Stimulated activated CD8-positive, alpha-beta memory T cell treated with anti-CD3 and anti-CD28 coated beads, Interleukin-4, amount 100 ng/mL, for 1 hour (primary cell): ENCODE results near the gene SAMD1.
A peak's percentile ranks its signal among the peaks of the same experiment; 100 is the strongest.
"Not testable (repeated sequence)": the region's sequence is repeated elsewhere in the genome, so short reads cannot be mapped to it uniquely, and the experiment has no call there.

Experiments
- DNase-seq, 2 donors: peaks; one replicate each; pipeline ENCODE4 v3.0.0-alpha.2; 2020; ENCODE audit warnings: low read depth in 2 of 2, low spot score in 1 of 2

The SAMD1 gene

DNA sequence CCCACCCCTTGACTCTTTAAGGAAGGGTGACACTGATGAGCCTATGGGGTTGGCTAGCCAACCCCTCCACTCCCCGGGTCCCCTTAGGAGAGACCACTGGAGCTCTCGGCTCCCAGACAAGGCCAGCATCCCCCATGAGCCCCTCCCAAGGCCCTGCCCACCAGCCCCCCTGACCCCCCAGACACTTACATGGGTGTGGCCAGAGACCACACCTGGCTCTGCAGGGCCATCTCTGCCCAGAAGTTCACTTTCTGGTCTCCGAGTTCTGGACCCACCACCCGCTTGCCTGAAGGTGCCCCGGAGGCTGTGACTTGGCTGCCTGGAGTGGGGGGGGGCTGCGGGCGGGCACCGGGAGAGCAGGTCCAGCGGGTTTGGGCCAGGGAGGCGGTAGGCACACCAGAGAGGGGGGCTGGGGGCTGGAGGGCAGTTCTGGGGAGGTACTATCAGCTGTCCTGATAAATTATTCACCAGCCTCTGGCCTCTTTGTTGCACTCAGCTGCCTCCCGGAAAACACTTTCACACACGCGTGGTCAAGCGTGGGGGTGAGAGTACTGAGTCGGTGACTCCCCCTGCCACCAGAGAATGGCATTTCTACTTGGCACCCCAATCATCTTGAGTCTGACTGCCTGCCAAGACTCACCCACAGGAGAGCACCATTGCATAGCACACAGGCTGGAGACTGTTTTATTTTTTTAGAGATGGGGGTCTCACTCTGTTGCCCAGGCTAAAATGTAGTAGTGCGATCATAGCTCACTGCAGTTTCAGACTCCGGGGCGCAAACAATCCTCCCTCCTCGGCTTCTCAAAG lies 28.6 kb downstream of the SAMD1 start, which contains the start of gene PALM3:
Gene PALM3 (minus strand): TSS at position 326 of the 807 bp plus-strand sequence. CDS start 96 bp downstream, at position 230.
- DNase-seq = no peak

DNA sequence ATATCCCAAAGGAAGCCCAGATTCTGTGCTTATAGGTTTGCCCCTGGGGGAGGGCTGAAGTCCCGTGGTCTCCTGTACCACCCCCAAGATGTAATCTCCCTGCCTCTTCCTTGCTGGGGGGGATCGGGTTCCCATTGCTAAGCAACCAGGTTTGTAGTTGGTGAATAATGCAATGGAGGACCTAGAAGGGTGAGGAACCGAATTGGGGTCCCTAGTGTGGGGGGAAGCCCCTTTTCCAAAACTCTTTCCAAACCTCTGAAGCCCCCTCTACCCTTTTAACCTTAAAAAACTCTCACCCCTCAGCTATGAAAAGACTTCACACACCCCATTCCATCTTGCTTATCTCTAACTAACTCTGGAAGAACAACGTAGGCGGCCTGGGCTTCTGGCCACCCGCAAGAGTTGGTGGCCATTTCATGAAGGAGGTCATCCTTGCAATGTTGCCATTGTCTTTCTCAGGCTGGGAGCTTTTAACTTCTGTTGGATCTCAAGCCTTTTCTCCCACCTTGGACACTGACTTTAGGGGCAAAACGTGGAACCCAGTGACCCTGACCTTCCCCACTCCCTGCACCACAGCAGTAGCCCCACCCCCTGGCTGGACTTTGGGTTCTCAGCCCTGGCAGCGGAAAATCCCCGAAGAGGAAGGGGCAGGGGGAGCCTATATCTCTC lies 29.3 kb downstream of the SAMD1 start:
- no peak for DNase-seq

DNA sequence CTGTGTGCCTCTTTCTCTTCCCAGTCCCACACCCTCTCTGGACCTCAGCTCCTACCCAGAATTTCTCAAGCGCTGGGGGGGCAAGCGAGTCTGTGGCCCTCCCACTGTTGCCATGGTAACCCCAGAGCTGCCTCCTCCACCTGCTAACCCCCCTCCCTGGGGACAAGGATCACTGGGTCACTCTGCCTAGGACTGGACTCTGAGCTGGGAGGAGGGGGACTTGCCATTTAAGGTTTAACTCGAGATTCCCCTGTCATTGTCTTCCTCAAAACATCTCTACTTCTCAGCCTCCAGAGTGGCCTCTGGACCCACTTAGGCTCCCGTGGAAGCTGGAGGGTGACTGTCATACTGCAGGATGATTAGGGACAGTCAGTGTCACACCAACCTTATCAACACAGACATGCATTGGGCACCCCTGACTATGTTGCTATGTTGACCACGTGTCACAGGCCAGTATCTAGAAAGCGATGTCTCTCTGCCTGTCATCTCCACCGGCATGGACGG lies 30.8 kb downstream of the SAMD1 start:
- no peak for DNase-seq

DNA sequence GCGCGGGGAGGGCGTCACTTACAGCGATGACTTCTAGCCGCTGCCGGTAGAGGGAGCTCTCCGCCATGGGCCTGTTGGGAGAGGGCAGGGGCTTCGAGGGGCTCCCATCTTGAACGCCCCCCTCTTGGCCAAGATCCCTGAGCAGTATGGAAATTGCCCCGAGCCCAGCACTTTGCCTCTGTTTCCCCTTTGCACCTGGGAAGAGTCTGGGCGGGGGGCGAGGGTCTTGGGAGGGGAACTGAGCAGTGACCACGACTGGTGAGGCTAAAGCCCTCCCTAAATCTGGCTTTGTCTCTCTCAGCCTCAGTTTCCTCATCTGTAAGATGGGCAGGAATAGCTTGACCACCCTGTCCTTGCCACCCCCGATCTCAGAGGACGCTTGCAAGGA lies 31.5 kb downstream of the SAMD1 start:
- no peak for DNase-seq

DNA sequence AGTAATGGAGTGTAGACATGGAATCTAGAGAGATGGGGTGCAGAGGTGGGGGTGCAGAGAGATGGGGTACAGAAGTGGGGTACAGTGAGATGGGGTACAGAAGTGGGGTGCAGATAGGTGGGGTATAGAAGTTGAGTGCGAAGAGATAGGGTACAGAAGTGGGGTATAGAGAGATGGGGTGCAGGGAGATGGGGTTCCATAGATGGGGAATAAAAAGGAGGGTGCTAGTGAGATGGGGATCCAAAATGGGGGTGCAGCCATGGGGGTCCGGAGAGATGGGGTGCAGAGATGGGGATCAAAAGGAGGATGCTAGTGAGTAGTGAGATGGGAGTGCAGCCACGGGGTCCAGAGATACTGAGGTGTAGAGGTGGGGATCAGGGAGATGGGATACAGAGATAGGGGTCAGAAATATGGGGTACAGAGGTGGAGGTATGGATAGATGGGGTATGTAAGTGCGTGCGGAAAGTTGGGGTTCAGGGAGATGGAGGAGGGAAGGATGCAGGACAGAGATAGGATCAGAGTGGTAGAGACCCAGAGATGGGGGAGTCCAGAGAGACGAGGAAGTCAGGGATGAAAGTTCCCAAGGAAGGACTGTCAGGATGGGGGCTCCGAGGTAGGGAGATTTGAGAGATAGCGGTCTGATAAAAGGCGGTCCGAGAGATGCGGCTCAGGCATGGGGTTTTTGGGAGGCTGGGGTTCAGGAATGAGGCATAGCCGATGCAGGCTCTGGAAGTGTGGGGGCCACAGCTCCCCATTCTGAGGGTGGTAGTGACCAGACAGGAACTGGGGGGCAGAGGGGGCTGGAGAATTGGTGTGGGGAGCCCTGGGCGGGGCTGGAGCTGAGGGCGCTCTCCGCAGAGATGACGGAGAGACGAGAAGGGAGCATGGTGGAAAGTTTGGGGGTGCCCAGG lies 32.1 kb downstream of the SAMD1 start:
- DNase-seq = no peak

DNA sequence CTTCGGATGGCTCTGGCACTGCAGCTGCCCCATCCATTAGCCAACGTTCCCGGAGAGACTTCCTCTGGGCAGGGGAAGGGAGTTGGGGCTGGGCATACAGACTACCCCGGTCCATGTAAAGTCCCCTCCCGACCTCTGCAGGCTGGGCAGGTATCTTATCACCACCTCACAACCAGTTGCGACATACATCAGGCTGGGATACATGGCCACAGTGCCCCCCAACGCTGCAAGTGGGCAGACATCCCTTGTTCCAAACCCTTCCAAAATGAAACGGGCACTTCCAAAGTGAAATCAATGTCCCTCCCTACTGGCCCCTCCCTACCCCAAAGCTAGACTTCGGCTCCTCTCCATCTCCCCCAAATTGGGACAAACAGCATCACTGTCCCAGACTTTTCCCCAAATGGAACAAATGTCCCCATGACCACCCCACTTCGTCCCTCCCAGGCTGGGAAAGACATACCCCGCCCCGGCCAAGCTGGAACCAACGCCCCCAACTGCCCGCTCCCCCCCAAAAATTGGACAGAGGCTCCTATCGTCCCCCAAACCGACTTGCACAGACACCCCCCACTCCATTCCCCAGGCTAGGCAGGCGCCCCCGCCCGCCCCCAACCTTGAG lies 33.7 kb downstream of the SAMD1 start:
- no peak for DNase-seq

DNA sequence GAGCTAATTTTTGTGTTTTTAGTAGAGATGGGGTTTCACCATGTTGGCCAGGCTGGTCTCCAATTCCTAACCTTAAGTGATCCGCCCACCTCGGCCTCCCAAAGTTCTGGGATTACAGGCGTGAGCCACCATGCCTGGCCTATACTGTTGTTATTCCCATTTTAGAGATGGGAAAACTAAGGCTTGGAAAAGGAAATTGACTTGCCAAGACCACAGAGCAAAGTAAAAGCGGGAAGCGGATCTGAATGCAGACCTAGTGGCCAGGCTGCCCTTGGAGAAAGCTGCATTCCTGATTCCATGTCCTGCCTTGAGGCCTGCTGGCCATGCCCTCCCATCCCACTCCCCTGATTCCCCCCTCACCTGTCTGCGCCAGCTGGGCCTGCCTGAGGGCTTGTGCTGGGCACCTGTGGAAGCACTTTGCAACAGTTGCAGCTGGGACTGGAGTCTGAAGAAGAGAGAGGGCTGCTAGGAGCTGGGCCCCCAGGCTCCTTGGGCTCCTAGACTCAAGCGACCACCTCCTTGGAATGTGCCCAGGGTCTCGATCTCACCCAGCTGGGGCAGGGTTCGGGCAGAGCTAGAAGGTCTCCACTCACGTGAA lies 34.4 kb downstream of the SAMD1 start:
- DNase-seq = no peak

DNA sequence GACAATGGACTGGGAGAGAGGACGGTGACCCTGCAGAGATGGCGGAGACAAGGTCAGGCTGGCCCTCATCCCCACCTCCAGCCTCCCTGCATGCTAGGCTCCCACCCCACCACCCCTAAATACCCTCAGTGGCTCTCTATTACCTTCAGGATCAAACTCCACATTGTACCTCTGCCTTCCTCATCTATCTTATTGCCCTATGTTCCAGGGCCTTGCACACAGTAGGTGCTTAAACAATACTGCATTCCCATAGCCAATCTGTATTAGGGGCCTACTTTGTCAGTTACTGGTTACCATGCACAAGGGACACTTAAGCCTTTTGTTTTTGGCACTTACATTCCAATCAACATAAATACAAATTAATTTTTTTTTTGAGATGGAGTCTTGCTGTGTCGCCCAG lies 35.2 kb downstream of the SAMD1 start:
- no peak for DNase-seq

DNA sequence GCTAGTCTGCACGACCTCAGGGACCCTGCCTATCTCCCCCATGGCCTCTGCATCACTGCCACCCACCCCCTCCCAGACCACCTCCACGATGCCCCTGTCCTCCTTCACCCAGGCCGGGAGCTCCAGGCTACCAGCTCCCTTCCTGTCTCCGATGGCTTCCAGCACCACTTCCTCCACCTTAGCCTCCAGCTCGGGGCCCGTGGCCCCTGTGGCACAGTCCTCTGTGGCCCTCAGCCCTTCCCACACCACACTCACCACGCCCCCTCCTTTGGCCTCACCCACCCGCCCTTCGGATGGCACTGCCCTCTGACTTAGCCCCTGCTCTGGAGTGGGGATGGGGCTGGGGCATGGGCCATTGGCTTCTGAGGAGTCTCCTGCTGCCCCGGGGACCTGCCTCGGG lies 35.8 kb downstream of the SAMD1 start:
- DNase-seq = no peak

DNA sequence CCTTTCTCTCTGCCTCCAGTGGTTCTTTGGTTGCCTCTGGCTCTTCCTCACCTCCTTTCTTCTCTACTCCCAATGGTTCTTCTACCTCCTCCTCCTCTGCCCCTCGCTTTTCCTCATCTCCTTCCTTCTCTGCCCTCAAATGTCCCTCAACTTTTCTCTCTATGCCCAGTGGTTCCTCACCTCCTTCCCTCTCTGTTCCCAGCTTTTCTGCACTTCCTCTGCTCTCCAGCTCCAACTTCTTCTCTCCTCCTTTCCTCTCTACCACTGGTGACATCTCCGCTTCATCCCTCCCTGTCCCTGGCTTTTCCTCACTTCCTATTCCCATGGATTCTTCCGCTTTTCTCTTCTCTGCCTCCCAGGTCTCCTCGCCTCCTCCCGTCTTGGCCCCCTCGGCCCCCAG lies 36.5 kb downstream of the SAMD1 start:
- DNase-seq = no peak

DNA sequence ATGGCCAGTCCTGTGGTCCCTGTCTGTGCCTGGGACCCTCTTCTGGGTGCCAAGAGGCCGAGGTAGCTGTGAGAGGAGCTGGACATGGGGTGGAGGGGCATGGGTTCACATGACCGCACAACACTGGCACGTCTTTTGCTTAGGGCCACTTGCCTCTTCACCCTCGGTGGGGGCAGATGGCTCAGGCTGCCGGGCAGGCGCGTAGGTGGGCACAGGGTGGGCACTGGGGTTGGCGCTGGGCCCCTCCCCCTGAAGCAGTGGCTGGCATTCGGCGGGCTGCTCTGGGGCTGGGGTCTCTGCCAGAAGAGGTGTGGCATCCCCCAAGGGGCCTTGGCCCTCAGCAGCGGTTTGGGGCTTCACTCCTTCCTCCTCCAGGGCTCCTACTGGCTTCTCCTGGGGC lies 37.1 kb downstream of the SAMD1 start:
- DNase-seq = no peak

DNA sequence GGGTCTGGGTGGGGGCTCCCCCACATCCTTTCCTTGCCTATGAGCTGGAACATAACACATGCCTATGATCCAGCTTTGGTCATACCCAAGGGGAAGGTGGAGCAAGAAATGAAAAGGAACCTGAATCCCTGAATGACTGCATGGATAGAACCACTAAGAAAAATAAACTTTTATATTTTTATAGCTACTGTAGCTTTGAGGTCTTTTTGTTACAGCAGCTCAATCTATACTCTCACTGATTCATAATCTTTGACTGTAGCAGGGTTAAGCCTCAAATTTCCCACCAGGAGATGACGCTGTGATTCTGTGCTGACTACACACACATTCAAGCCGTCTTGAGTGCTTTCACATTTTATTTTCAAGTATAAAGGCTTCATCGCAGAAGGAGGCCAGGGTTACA lies 37.5 kb downstream of the SAMD1 start:
- no peak for DNase-seq

DNA sequence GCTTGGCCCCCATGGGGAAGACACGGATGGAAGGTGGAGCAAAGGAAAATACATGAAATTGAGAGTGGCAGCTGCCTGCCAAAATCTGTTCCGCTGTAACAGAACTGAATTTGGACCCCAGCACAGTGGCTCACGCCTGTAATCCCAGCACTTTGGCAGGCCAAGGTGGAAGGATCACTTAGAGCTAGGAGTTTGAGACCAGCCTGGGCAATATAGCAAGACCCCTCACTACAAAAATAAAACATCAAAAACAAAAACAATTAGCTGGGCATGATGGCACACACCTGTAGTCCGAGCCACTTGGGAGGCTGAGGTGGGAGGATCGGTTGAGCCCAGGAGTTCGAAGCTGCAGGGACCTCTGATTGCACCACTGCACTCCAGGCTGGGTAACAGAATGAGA lies 38.1 kb downstream of the SAMD1 start:
- DNase-seq = no peak

DNA sequence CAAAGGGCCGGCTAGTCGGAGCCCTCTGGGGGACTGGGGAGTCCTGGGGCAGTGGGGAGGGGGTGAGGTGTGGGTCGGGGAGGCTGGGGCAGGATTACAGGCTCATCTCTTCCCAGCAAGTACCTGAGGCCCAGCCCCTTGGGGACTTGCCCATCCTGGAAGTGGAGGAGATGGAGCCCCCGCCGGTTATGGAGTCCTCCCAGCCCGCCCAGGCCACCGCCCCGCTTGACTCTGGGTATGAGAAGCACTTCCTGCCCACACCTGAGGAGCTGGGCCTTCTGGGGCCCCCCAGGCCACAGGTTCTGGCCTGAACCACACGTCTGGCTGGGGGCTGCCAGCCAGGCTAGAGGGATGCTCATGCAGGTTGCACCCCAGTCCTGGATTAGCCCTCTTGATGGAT lies 38.6 kb downstream of the SAMD1 start:
- DNase-seq = no peak

DNA sequence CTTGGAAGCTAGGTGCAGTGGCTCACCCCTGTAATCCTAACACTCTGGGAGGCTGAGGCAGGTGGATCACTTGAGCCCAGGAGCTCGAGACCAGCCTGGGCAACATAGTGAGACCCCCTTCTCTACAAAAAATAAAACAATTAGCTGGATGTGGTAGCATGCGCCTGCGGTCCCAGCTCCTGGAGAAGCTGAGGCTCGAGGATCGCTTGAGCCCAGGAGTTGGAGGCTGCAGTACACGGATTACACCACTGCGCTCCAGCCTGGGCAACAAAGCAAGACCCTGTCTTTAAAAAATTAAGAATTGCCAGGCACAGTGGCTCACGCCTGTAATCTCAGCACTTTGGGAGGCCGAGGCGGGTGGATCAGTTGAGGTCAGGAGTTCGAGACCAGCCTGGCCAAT lies 39.6 kb downstream of the SAMD1 start:
- DNase-seq = not testable (repeated sequence)

DNA sequence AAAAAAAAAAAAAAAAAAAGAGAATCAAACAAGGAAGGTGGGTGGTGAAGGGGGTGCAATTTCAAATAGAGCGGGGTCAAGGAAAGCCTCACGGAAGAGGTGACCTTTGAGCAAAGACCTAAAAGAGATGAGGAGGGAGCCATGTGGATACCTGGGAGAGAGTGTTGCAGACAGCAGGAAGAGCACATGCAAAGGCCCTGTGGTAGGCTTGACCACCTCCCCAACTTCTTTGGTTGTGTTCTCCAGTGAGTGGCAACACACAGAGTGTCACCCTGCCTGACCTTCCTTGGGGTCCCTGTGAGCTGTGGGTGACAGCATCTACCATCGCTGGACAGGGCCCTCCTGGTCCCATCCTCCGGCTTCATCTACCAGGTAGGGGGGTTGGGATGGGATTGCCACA lies 40.0 kb downstream of the SAMD1 start:
- DNase-seq = no peak

DNA sequence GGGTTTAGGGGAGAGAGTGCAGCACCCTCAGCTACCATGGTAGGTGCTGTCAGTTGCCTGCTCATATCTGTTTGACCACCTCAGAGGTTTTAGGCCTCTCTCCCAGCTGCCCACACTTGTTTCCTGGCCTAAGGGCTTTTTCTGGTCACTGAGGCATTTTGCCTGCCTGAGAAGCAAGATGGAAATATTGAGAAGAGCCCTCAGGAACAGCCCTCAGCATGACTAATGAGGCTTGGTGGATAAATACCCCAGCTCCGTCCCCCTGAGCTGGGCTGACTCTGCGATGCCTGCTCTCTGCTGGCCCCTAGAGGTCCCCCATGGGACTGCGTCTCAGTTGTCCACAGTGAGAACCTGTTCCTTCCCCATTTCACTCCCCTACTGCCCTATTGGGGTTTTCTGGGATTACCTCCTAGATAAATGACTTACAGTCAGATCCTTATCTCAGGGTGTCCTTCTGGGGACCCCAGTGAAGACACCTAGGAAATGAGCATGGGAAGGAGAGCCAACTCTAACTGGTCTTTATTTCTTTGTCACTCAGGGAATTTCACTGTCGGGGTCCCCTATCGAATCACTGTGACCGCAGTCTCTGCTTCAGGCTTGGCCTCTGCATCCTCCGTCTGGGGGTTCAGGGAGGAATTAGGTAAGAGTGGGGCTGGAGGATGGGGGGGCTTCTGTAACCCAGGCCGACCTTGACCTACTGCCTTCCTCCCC lies 42.0 kb downstream of the SAMD1 start:
- peak; percentile 56 to 63 for DNase-seq

DNA sequence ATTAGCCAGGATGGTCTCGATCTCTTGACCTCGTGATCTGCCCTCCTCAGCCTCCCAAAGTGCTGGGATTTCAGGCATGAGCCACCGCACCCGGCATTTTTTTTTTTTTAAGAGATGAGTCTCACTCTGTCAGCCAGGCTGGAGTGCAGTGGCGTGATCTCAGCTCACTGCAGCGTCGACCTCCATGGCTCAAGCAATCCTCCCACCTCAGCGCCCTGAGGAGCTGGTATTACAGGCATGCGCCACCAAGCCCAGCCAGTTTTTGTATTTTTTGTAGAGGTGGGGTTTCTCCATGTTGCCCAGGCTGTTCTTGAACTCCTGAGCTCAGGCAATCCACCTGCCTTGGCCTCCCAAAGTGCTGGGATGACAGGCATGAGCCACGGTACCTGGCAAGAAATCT lies 42.7 kb downstream of the SAMD1 start:
- DNase-seq = not testable (repeated sequence)

DNA sequence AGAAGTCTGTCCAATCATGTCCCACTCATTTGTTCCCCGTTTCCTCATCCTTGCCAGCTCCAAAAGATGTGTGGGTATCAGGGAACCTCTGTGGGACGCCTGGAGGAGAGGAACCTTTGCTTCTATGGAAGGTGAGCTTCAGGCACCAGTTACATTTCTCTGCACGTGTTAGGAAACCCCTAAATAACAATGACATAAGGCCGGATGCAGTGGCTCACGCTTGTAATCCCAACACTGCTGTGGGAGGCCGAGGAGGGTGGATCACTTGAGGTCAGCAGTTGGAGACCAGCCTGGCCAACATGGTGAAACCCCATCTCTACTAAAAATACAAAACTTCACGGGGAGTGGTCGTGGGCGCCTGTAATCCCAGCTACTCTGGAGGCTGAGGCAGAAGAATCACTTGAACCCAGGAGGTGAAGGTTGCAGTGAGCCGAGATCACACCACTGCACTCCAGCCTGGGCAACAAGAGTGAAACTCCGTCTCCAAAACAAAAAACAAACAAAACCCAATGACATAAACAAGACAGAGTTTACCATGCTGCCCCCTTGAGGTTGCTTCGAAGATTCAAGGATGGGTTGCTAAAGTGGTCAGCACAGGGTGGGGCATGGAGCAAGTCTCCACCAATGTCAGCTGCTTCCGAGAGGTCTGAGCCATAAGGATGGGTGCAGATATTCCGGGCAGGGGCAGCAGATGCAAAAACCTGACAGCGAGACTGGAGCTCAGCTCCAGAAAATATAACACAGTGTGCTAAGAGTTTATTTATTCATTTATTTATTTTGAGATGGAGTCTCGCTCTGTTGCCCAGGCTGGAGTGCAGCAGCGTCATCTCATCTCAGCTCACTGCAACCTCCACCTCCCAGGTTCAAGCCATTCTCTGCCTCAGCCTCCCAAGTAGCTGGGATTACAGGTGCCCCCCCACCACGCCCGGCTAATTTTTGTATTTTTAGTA lies 47.6 kb downstream of the SAMD1 start:
- DNase-seq = not testable (repeated sequence)
